ENCODE data around the gene CSMD2. TPM values are rescaled to one million over a fixed set of nuclear protein-coding genes. Genes with fewer than 3 reads are reported as not detected.

CSMD2 gene
- total RNA-seq, 4 donors from 2014 or later = 0.09 to 0.20 TPM; not detected in 2

- no peak for TF ChIP-seq POLR2A (IDR thresholded peaks at IDR 0.05)
- TF ChIP-seq CTCF (IDR thresholded peaks at IDR 0.05 in 4 of 5, conservative IDR thresholded peaks at IDR 0.05 in 1 of 5) = no peak
- no peaks in the 10 kb centered on the region for H3K9me3 ChIP-seq
- in situ Hi-C loops (cut with MboI; ENCODE audit: low sequenced_read_pairs in 4 of 4) (loop anchor here (5.0 to 25.0 kb wide), 5 partner anchors 95 to 345 kb away; no protein-coding TSS in a partner anchor), intact Hi-C loops (cut with DNase I; ENCODE audit: low total_unique reads) (loop anchor here (1.0 to 5.0 kb wide), 5 partner anchors 13 to 652 kb away; partner anchors contain the start of genes S100PBP and YARS1)
- ATAC-seq (no peak), DNase-seq (no peak)
- no peak overlapping the region for H3K4me3 ChIP-seq
- peaks cover 20 to 43% of the 10 kb centered on the region in 2 donors for H3K4me1 ChIP-seq
- H3K27ac ChIP-seq = no peak overlapping the region
- H3K36me3 ChIP-seq = no peaks in the 10 kb centered on the region
- no peaks in the 10 kb centered on the region for H3K27me3 ChIP-seq
Observed at GRCh38 chr1:33469691-33470090, 695.3 kb downstream of the CSMD2 start.

GRCh38 chr1:33468967-33469366, 696.1 kb downstream of the CSMD2 start:
- no peak for ATAC-seq
- in situ Hi-C loops (cut with MboI; ENCODE audit: low sequenced_read_pairs in 4 of 4) = loop anchor here in 3 of 4 donors (5.0 to 25.0 kb wide), 4 partner anchors 107 to 344 kb away; no protein-coding TSS in a partner anchor
- no peaks in the 10 kb centered on the region for H3K9me3 ChIP-seq
- no peak for TF ChIP-seq CTCF (IDR thresholded peaks at IDR 0.05 in 4 of 5, conservative IDR thresholded peaks at IDR 0.05 in 1 of 5)
- no peak for TF ChIP-seq POLR2A (IDR thresholded peaks at IDR 0.05)
- DNase-seq = no peak
- no peak overlapping the region for H3K27ac ChIP-seq
- H3K4me3 ChIP-seq = no peak overlapping the region
- no peaks in the 10 kb centered on the region for H3K36me3 ChIP-seq
- H3K4me1 ChIP-seq = peaks cover 18 to 36% of the 10 kb centered on the region in 2 donors
- no peaks in the 10 kb centered on the region for H3K27me3 ChIP-seq
- intact Hi-C loops (cut with DNase I; ENCODE audit: low total_unique reads) = no loop called here

- no peak for TF ChIP-seq CTCF (IDR thresholded peaks at IDR 0.05 in 4 of 5, conservative IDR thresholded peaks at IDR 0.05 in 1 of 5)
- TF ChIP-seq POLR2A (IDR thresholded peaks at IDR 0.05) = no peak
- Histone ChIP-seq H3K4me3 (no peak overlapping the region), H3K27ac (no peak overlapping the region), H3K36me3 (no peaks in the 10 kb centered on the region), H3K9me3 (no peaks in the 10 kb centered on the region), H3K4me1 (peaks cover 14 to 32% of the 10 kb centered on the region in 2 donors), H3K27me3 (no peaks in the 10 kb centered on the region)
- DNase-seq (no peak), ATAC-seq (no peak)
- intact Hi-C loops (cut with DNase I; ENCODE audit: low total_unique reads) = no loop called here
- in situ Hi-C loops (cut with MboI; ENCODE audit: low sequenced_read_pairs in 4 of 4) = loop anchor here in 3 of 4 donors (5.0 to 25.0 kb wide), 4 partner anchors 106 to 344 kb away; no protein-coding TSS in a partner anchor
Observed at GRCh38 chr1:33468531-33468930, 696.5 kb downstream of the CSMD2 start.

GRCh38 chr1:33468011-33468410, 697.0 kb downstream of the CSMD2 start:
- Histone ChIP-seq H3K27ac (no peak overlapping the region), H3K4me3 (no peak overlapping the region), H3K4me1 (peaks cover 9 to 26% of the 10 kb centered on the region in 2 donors), H3K27me3 (no peaks in the 10 kb centered on the region), H3K9me3 (no peaks in the 10 kb centered on the region), H3K36me3 (no peaks in the 10 kb centered on the region)
- no peak for TF ChIP-seq CTCF (IDR thresholded peaks at IDR 0.05 in 4 of 5, conservative IDR thresholded peaks at IDR 0.05 in 1 of 5)
- no peak for TF ChIP-seq POLR2A (IDR thresholded peaks at IDR 0.05)
- in situ Hi-C loops (cut with MboI; ENCODE audit: low sequenced_read_pairs in 4 of 4) = loop anchor here in 3 of 4 donors (5.0 to 25.0 kb wide), 4 partner anchors 106 to 343 kb away; no protein-coding TSS in a partner anchor
- intact Hi-C loops (cut with DNase I; ENCODE audit: low total_unique reads) = no loop called here
- ATAC-seq (no peak), DNase-seq (no peak)

All from gastrocnemius medialis (tissue), 4 donors.